SJCRH30 (cell line): ENCODE measurements around the gene ZNF747. TPM values are rescaled to one million over a fixed set of nuclear protein-coding genes. Genes with fewer than 3 reads are reported as not detected.
"Not testable (repeated sequence)": the region's sequence is repeated elsewhere in the genome, so short reads cannot be mapped to it uniquely, and the experiment has no call there.

ENCODE experiments used
- DNase-seq, 2 experiments: peaks; one replicate each; pipeline ENCODE4 v3.0.0-alpha.2; 2015 to 2020
- H3K27ac ChIP-seq: fragments of 250-450 bp; sonication (Bioruptor Pico); 2 replicates; pipeline ENCODE4 v1.5.1; 2020; ENCODE audit warnings: mild to moderate bottlenecking, moderate library complexity
- H3K27me3 ChIP-seq: fragments of 250-450 bp; sonication (Bioruptor Pico); 2 replicates; pipeline ENCODE4 v1.5.1; 2020; ENCODE audit warnings: mild to moderate bottlenecking, moderate library complexity
- H3K36me3 ChIP-seq: fragments of 250-450 bp; sonication (Bioruptor Pico); 2 replicates; pipeline ENCODE4 v1.5.1; 2020; ENCODE audit warnings: mild to moderate bottlenecking, moderate library complexity
- H3K4me1 ChIP-seq: fragments of 250-450 bp; sonication (Bioruptor Pico); 2 replicates; pipeline ENCODE4 v1.5.1; 2020; ENCODE audit warnings: mild to moderate bottlenecking, moderate library complexity
- H3K4me3 ChIP-seq: fragments of 250-450 bp; sonication (Bioruptor Pico); 2 replicates; pipeline ENCODE4 v1.5.1; 2020; ENCODE audit warnings: mild to moderate bottlenecking, moderate library complexity
- H3K9me3 ChIP-seq: fragments of 250-450 bp; sonication (Bioruptor Pico); replicated peaks from 2 replicates; pipeline ENCODE4 v1.5.1; 2020; ENCODE audit warnings: mild to moderate bottlenecking, moderate library complexity
- total RNA-seq: library from RNA; depleted of rRNA; stranded (reverse); fragments of >200 nt; shearing (Covaris generic); gene quantifications from 2 replicates; pipeline ENCODE4 v1.2.3, GENCODE V29; 2014

ZNF747 gene
- total RNA-seq, 1 experiment from 2014 or later = 12.0 TPM

DNA sequence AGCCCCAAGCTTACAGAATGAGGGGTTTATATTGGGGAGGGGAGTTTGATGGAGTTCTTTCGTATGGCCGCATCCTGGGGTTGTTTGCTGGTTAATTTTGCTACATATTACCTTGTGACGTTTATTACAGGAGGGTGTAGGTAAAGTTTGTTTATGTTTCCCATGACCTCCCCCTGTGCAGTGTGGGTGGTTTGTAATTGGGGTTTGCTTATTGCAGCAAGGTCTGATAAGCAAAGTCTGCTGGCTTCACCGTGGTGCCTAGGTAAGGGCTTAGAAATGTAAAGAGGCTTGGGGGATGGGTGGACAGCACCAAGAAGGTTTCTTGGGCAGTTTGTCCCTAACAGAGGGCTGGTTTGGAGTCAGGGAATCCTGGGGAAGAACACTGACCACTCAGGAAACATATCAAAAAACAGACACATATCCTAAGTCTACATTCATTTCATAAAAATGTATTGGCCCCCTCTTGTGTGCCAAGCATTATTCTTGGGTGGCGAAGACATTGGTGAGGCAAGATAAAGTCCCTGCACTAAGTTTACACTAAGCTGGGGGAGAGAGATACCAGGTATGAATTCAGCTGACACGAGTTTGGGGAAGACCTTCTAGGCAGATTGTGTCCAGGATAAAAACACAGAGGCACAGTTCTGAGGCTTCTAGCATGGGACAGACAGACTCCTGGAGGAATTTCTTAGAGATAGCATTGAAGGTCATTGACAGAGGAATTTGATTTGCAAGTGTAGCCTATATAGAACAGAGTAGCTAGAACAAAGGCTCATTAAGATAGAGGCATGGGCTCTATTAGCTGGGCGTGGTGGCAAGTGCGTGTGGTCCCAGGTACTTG is 14.0 kb upstream of the ZNF747 start:
- H3K9me3 ChIP-seq = no peaks in the 10 kb centered on the region
- H3K27ac ChIP-seq = no peak overlapping the region
- no peaks in the 10 kb centered on the region for H3K27me3 ChIP-seq
- H3K4me3 ChIP-seq = no peak overlapping the region
- 0 out of 2 replicates have a peak, but pooled peaks cover 2% of the 10 kb centered on the region for H3K4me1 ChIP-seq
- no peak for DNase-seq
- H3K36me3 ChIP-seq = peaks cover 4% of the 10 kb centered on the region

DNA sequence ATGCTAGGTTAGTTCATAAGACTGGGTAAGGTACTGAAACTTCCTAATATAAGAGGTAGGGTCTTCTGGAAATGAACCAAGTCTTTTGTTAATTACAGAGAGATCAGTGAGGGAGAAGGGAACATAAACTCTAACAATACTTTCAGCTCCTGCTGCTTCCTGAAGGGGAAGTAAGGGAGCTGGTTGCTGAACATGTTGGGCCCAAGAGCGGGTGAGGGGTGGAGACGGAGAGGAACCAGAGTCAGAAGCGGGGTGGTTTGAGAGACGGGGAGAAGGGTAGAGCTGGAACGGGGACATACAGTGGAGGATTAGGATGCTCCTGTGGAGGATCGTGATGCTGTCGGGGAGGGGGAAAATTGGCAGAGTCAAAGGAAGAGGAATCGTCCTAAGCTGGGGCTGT is 11.5 kb upstream of the ZNF747 start:
- no peaks in the 10 kb centered on the region for H3K9me3 ChIP-seq
- H3K4me3 ChIP-seq = no peak overlapping the region
- H3K36me3 ChIP-seq = no peaks in the 10 kb centered on the region
- peaks cover 8% of the 10 kb centered on the region for H3K4me1 ChIP-seq
- H3K27ac ChIP-seq = no peak overlapping the region
- DNase-seq = no peak
- H3K27me3 ChIP-seq = no peaks in the 10 kb centered on the region

DNA sequence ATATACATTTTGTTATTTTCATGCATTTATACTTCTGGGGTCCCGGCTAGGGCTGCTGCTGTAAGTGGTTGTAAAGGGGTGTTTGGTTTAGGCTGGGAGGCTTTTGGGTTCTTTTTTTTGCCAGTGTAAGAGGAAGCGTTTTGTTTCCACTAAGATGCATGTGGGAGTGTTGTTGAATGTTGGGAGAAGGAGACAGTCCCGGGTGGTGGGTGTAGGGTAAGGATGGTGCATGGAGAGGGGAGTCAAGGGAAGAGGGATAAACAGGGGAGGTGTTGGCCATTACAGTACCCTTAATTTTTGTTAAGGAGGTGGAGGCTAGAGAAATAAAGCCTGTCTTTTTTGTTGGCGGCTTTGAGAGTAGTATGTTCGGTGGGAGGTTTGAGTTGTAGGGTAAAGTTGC is 8.4 kb upstream of the ZNF747 start:
- no peaks in the 10 kb centered on the region for H3K9me3 ChIP-seq
- no peak for DNase-seq
- peaks cover 8% of the 10 kb centered on the region for H3K4me1 ChIP-seq
- no peak overlapping the region for H3K27ac ChIP-seq
- H3K4me3 ChIP-seq = no peak overlapping the region
- no peaks in the 10 kb centered on the region for H3K36me3 ChIP-seq
- no peaks in the 10 kb centered on the region for H3K27me3 ChIP-seq

DNA sequence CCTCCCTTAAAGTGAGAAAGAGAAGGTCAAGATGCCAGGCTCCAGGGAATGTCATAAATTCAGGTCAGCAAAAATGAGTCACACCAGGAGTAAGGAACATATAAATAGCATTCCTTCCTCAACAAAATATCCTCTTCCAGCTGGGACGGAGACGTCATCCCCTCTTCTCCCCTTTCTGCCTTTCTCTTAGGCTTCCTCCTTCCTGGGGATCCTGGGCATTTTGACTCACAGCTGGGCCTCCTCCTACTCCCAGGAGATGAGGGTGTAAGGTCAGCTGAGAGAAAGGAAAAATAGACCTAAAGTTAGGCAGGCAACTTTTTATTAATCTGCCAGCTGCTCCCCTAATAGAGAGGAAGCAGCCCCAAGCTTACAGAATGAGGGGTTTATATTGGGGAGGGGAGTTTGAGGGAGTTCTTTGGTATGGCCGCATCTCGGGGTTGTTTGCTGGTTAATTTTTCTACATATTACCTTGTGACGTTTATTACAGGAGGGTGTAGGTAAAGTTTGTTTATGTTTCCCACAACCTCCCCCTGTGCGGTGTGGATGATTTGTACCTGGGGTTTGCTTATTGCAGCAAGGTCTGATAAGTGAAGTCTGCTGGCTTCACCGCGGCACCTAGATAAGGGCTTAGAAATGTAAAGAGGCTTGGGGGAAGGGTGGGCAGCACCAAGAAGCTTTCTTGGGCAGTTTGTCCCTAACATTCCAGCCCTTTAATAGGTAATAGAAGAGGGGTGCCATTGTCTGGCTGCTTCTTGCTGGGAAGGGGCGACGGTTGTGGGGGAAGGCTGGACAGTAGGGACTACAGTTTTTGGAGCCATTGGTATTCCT is 7.1 kb upstream of the ZNF747 start:
- Histone ChIP-seq H3K9me3 (no peaks in the 10 kb centered on the region), H3K36me3 (no peaks in the 10 kb centered on the region), H3K4me1 (peaks cover 8% of the 10 kb centered on the region), H3K27ac (no peak overlapping the region), H3K27me3 (no peaks in the 10 kb centered on the region), H3K4me3 (no peak overlapping the region)
- peak in 1 of 2 experiments; percentile 29 for DNase-seq

DNA sequence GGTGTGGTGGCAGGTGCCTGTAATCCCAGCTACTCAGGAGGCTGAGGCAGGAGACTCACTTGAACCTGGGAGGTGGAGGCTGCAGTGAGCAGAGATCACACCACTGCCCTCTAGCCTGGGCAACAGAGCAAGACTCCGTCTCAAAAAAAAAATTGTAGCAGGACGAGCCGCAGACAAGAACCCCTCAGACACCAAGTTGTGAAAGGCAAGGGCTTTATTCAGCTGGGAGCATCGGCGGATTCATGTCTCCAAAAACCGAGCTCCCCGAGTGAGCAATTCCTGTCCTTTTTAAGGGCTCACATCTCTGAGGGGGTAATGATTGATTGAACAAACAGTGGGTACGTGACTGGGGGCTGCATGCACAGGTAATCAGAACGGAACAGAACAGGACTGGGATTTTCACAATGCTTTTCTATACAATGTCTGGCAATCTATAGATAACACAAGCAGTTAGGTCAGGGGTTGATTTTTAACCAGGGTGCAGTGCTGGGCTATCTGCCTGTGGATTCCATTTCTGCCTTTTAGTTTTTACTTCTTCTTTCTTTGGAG is 6.3 kb upstream of the ZNF747 start:
- H3K4me3 ChIP-seq, H3K9me3 ChIP-seq, H3K27ac ChIP-seq, DNase-seq, H3K4me1 ChIP-seq, H3K36me3 ChIP-seq, H3K27me3 ChIP-seq: not testable (repeated sequence)

DNA sequence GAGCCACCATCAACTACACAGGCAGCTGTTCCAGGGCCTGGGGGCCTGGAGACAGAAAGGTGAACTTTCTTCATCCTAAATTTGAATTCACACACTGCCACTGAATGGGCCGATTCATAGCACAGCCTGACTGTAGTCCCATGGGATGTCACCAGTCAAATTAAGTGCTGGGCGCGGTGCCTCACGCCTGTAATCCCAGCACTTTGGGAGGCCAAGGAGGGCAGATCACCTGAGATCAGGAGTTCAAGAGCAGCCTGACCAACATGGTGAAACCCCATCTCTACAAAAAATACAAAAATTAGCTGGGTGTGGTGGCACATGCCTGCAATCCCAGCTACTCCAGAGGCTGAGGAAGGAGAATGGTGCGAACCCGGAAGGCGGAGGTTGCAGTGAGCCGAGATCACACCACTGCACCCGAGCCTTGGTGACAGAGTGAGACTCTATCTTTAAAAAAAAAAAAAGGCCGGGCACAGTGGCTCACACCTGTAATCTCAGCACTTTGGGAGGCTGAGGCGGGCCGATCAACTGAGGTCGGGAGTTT is 5.4 kb upstream of the ZNF747 start:
- H3K4me3 ChIP-seq, H3K4me1 ChIP-seq, H3K27me3 ChIP-seq, H3K27ac ChIP-seq, DNase-seq, H3K36me3 ChIP-seq, H3K9me3 ChIP-seq: not testable (repeated sequence)

DNA sequence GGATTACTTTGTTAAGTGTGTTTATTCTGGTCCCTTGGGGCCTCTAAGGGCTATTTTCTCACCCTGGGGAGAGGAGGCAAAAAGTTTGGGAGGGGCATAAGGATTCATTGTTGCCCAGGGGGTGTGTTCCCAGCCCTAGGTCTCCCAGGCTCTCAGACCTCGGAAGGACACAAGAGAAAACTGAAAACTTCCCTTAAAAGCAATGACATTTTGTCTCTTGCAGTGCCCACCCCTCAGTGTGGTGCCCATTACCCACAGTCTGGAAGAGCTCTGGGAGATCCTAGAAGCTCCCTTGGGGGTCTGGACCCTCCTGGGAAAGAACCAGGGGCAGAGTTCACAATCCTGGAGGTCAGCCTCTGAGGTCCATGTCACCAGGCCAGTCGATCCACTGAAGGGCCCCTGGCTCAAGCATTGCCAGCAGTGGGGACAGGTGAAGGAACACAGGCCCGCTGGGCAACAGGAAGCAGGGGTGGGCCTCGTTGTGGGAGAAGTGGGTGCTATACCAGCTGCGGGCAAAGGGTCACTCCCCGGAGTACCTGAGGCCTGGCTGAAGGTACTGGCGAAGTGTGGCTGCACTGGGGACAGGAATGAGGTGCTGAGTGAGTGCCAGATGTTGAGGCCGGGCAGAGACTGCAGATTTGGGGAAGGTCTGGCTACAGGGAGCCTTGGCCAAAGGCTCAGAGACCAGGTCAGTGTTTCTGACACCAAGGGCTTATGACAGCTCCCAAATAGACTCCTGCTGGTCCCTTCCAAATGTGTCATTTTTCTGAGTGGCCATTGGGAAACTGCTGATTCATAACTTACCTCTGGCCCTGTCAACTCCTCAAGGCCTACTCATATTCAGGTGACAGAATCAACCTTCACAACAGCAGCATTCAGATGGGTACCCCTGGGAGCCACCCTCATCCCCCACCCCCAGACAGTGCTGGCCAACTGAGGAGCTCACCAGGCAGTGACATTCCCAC is 4.6 kb upstream of the ZNF747 start:
- peaks cover 8% of the 10 kb centered on the region for H3K4me1 ChIP-seq
- no peaks in the 10 kb centered on the region for H3K9me3 ChIP-seq
- H3K27ac ChIP-seq = no peak overlapping the region
- no peak for DNase-seq
- H3K36me3 ChIP-seq = no peaks in the 10 kb centered on the region
- no peaks in the 10 kb centered on the region for H3K27me3 ChIP-seq
- no peak overlapping the region for H3K4me3 ChIP-seq

DNA sequence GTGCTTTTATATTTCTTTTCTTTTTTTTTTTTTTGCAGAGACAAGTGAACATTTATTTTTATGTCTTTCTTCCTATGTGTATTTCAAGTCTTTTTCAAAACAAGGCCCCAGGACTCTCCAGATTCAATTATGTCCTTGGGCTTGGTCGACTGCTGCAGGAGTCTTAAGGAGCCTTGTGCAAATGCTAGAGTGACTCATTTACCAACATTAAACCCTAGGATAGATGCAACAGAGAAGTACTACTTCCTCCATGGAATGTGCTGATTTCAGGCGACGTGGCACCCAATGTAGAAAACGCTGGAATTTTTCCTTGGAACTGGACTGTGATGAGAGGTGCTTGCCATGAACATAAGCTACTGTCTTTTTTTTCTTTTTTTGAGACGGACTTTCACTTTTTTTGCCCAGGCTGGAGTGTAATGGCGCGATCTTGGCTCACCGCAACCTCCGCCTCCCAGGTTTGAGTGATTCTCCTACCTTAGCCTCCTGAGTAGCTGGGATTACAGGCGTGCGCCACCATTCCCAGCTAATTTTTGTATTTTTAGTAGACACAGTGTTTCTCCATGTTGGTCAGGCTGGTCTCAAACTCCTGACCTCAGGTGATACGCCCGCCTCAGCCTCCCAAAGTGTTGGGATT is 1.9 kb upstream of the ZNF747 start:
- H3K9me3 ChIP-seq, H3K27ac ChIP-seq, H3K4me1 ChIP-seq, H3K4me3 ChIP-seq, DNase-seq, H3K27me3 ChIP-seq, H3K36me3 ChIP-seq: not testable (repeated sequence)

DNA sequence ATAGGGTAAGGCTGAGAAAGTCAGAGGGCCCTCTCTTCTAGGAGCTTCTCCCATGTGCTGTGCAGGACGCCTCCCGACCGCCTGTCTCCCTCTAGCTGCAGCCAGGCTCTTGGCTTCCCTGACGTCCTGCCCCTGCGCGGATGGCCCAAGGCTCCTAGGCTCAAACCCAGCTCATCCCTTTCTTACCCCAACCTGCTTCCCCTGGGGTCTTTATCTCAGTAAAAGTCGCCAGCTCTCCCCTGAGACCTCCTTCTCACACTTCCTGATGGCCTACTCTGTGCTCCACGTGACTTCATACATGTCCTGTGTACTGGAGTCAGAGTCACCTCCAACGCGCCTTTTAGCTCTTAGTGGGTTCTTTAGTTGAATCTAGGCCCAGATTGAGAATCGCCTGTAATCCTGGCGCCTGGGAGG is 1.1 kb upstream of the ZNF747 start:
- no peaks in the 10 kb centered on the region for H3K36me3 ChIP-seq
- no peaks in the 10 kb centered on the region for H3K9me3 ChIP-seq
- H3K4me3 ChIP-seq = peak overlapping the region; percentile 80
- H3K27ac ChIP-seq = no peak overlapping the region; the same call in 1 of the 2 replicates
- DNase-seq = peak; percentile 71 to 74
- H3K27me3 ChIP-seq = no peaks in the 10 kb centered on the region
- H3K4me1 ChIP-seq = no peaks in the 10 kb centered on the region

DNA sequence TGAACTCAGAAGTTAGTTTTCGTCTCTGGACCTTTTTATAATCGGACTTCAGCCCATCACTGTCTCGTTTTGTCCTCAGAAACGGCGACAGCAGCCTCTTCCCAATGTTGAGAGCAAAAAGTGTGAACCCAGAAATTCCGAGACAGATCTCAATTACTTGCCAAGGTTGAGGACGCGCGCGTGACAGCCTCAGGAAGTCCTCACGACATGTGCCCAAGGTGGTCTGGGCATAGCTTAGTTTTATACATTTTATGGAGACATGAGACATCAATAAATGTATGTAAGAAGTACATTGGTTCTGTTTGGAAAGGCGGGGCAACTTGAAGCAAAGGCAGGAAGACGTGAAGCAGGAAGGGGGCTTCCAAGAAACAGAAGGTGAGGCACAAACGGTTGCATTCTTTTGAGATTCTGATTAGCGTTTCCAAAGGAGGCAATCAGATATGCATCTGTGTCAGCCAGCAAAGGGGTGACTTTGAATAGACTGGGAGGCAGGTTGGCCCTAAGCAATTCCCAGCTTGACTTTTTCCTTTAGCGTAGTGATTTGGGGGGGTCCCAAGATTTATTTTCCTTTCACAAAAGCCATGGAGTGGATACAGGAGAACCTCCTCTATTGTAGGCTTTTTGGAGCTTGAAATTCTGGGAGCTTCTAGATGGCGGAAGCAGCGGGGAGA is 583 bp upstream of the ZNF747 start:
- H3K27me3 ChIP-seq = no peaks in the 10 kb centered on the region
- H3K27ac ChIP-seq = peak overlapping the region; percentile 79
- H3K4me1 ChIP-seq = no peaks in the 10 kb centered on the region
- peak overlapping the region; percentile 80 for H3K4me3 ChIP-seq
- H3K9me3 ChIP-seq = no peaks in the 10 kb centered on the region
- peak in 1 of 2 experiments; percentile 16 for DNase-seq
- no peaks in the 10 kb centered on the region for H3K36me3 ChIP-seq

DNA sequence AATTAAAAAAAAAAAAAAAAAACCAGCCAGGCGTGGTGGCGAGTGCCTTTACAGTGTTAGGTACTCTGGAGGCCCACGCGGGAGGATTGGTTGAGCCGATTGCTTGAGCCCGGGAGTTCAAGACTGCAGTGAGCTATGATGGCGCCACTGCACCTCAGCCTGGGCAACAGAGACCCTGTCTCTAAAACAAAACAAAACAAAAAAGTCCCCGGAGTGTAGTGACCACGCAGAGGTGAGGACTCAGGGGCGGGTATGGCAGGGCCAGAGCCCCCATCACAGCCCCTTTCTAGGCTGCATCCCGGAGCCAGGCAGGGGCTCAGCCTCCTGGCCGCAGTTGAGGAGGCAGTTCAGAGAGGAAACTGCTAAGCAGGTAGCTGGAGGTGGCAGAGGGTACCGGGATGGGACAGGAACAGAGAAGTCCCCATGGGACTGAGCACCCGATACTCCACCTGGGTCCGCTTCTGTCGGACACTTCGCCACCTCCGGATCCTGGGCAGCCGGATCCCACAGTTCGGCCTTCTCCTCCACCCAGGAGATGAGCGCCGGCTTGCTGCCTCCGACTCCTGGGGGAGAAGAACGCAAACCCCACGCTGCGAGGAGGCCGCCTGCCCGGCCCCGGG is 800 bp downstream of the ZNF747 start:
- Histone ChIP-seq H3K27me3 (no peaks in the 10 kb centered on the region), H3K36me3 (no peaks in the 10 kb centered on the region), H3K27ac (peak overlapping the region; percentile 79), H3K4me3 (peak overlapping the region; percentile 80), H3K9me3 (no peaks in the 10 kb centered on the region), H3K4me1 (no peaks in the 10 kb centered on the region)
- peak in 1 of 2 experiments; percentile 23 for DNase-seq

DNA sequence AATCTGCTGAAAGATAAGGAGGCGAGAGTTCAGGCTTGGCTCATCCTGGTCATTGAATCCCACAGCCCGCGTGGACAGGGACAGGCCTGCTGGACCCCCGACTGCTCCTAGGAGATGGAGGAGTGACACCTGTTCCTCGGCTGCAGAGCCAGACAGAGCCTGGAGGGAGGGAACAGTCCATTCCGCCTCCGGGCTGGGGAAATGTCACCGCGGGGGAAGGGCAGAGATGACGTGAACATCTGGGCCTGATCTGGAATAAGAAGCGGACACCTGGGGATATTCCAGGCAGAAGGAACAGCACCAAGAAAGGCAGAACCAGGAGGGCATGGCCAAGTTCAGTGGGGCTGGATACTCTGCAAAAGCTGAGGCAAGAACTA is 1.5 kb downstream of the ZNF747 start:
- H3K4me3 ChIP-seq = no peak overlapping the region
- no peak for DNase-seq

More for the DNA sequence above, 1.5 kb downstream of the ZNF747 start:
- no peaks in the 10 kb centered on the region for H3K27me3 ChIP-seq
- H3K9me3 ChIP-seq = no peaks in the 10 kb centered on the region
- no peaks in the 10 kb centered on the region for H3K36me3 ChIP-seq
- no peaks in the 10 kb centered on the region for H3K4me1 ChIP-seq
- H3K27ac ChIP-seq = no peak overlapping the region
